HUES64 (cell line): ENCODE results near the gene ERO1A. TPM values are rescaled to one million over a fixed set of nuclear protein-coding genes. Genes with fewer than 3 reads are reported as not detected.
"Not testable (repeated sequence)": the region's sequence is repeated elsewhere in the genome, so short reads cannot be mapped to it uniquely, and the experiment has no call there.

Source experiments
- H3K27ac ChIP-seq: 2 replicates; pipeline ENCODE4 v1.7.0; 2013; ENCODE audit warnings: low read depth, low read length, inconsistent platforms
- H3K27me3 ChIP-seq: 2 replicates; pipeline ENCODE4 v1.6.1; 2013; ENCODE audit warnings: mild to moderate bottlenecking, low read length; ENCODE audit not compliant: insufficient read depth
- H3K36me3 ChIP-seq: 2 replicates; pipeline ENCODE4 v1.6.1; 2013; ENCODE audit warnings: mild to moderate bottlenecking, low read length; ENCODE audit not compliant: insufficient read depth
- H3K4me1 ChIP-seq: 2 replicates; pipeline ENCODE4 v1.6.1; 2013; ENCODE audit warnings: mild to moderate bottlenecking, low read length, moderate library complexity; ENCODE audit not compliant: insufficient read depth
- H3K4me3 ChIP-seq: 2 replicates; pipeline ENCODE4 v1.5.1; 2013; ENCODE audit warnings: mild to moderate bottlenecking, low read length, moderate library complexity
- H3K9ac ChIP-seq: 2 replicates; pipeline ENCODE4 v1.6.1; 2013; ENCODE audit warnings: mild to moderate bottlenecking, low read depth, low read length
- H3K9me3 ChIP-seq: 2 replicates; pipeline ENCODE4 v1.6.1; 2013; ENCODE audit warnings: low read depth, low read length; ENCODE audit not compliant: insufficient read depth
- WGBS: fragments of 150-250, 120-280 bp; methylation state at CpG from one replicate; pipeline ENCODE4 v1.1.7; 2013; ENCODE audit warnings: missing lambda C conversion rate; 5-methylcytosine and 5-hydroxymethylcytosine counted together
- polyA plus RNA-seq, 2 experiments: library from polyadenylated mRNA; stranded (reverse); fragments of 50-300 nt; gene quantifications; one replicate each; pipeline ENCODE4 v1.2.3, GENCODE V29; 2013

The ERO1A gene
- 13.3 TPM for polyA plus RNA-seq (2013, experiment 1 of 2)
- polyA plus RNA-seq (2013, experiment 2 of 2): 16.0 TPM

DNA sequence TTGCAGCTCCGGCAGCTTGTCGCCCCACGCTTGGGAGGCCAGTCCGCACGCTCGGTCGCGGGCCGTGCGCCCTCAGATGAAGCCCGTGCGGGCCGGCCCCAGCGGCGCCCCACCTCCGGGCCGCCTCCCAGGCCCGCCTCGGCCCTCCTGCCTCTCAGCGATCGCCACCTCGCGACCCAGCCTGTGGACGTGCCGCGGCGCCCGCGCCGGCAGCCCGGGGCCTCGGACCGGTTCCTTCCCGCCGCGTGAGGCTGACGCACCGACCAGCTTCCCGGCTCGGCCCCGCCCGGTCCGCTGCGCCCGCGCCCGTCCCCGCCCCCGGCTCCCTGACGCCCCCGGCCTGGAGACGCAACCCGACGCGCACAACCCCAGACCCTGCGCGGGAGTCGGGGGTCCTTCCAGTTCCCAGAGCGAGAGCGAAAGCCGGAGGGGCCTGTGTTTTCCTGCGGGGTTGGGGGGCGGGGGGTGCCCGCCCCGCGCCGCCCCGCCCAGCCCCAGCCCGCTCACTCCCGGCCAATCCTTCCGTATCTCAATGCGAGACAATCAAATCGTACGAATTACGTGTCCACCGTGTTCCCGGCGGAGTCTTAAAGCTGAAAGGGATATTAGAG, at the start of gene ERO1A:
Gene ERO1A, minus strand, starts transcription at position 78 of the 611 bp plus-strand sequence. Its CDS starts 77 bp downstream, at position 1.
- H3K27me3 ChIP-seq: peaks cover 11% of the 10 kb centered on the region; the same call in 1 of the 2 replicates

DNA sequence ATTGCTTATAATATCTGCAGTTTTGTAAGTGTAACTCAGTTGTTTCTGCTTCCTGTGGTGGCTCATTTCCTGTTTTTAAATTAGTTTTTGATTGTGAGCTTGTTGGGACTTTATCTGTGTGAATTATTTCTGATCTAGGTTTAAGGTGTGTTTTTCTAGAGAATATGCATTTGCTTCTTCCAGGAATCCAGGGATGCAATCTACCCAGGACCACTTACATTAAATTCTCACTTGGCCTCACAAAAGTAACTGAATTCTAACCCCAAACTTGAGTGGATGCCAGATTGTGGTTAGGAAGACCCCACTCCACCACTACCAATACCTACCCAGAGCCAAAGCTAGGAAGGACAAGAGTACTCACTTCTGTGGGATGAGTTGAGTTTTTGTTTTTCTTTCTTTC, 46.5 kb upstream of the ERO1A start:
- Histone ChIP-seq H3K9me3 (no peaks in the 10 kb centered on the region), H3K27ac (no peak overlapping the region), H3K36me3 (peaks cover 30% of the 10 kb centered on the region), H3K27me3 (no peaks in the 10 kb centered on the region), H3K9ac (no peak overlapping the region), H3K4me3 (no peak overlapping the region), H3K4me1 (peaks cover 10% of the 10 kb centered on the region; the same call in 1 of the 2 replicates)

More for the DNA sequence above, at the start of gene ERO1A:
- Histone ChIP-seq H3K4me3 (peak within 1 kb of the TSS; percentile 75), H3K9me3 (no peaks in the 10 kb centered on the region), H3K4me1 (peaks cover 22% of the 10 kb centered on the region), H3K27ac (peak within 1 kb of the TSS; percentile 32; the same call in 1 of the 2 replicates), H3K36me3 (no peaks in the 10 kb centered on the region), H3K9ac (peak within 1 kb of the TSS; percentile 73)
- under 1% methylated on average over 78 of the region's 78 CpGs for WGBS

GRCh38 chr14:52740751-52741150, 45.4 kb upstream of the ERO1A start:
- Histone ChIP-seq H3K36me3 (peaks cover 18% of the 10 kb centered on the region), H3K4me3 (no peak overlapping the region), H3K27me3 (no peaks in the 10 kb centered on the region), H3K9ac (no peak overlapping the region), H3K27ac (no peak overlapping the region), H3K9me3 (no peaks in the 10 kb centered on the region), H3K4me1 (peaks cover 18% of the 10 kb centered on the region)
- WGBS: no CpG with 5 or more reads among the region's 1 CpG

- Histone ChIP-seq H3K9me3 (no peaks in the 10 kb centered on the region), H3K9ac (no peak overlapping the region), H3K4me3 (no peak overlapping the region), H3K27me3 (no peaks in the 10 kb centered on the region), H3K27ac (no peak overlapping the region), H3K4me1 (peaks cover 34% of the 10 kb centered on the region), H3K36me3 (peaks cover 19% of the 10 kb centered on the region)
Observed at GRCh38 chr14:52738409-52738808, 43.1 kb upstream of the ERO1A start.

DNA sequence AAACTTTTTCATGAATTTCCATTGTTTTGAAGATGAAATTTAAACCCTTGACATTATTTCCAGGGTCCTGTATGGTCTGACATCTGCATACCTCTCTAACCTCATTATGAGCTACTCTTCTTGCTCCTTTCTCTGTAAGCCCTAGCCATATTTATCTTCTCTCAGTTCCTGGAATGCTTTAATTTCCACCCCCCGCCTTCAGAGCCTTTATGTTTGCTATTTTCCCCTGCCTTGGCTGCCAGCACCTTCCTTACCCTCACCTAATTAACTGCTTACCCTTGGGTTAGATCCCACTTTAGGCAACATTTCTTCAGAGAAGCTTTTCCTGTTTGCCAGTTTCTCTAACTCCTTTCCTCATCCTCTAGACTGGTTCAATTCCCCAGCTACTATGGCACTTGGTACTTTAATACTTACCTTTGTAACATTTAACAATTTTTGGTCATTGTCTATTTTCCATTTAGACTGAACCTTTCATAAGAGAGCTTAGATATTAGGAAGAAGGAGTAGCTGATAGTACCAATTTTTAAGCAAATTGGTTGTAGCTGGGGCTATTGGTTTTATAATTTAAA, 40.6 kb upstream of the ERO1A start:
- H3K9ac ChIP-seq: no peak overlapping the region
- 45% methylated on average over 1 of the region's 1 CpG for WGBS
- H3K27ac ChIP-seq: no peak overlapping the region
- H3K9me3 ChIP-seq: no peaks in the 10 kb centered on the region
- peak overlapping the region; percentile 1; the same call in 1 of the 2 replicates for H3K4me3 ChIP-seq
- peaks cover 30% of the 10 kb centered on the region for H3K4me1 ChIP-seq
- peaks cover 26% of the 10 kb centered on the region for H3K36me3 ChIP-seq
- H3K27me3 ChIP-seq: no peaks in the 10 kb centered on the region

DNA sequence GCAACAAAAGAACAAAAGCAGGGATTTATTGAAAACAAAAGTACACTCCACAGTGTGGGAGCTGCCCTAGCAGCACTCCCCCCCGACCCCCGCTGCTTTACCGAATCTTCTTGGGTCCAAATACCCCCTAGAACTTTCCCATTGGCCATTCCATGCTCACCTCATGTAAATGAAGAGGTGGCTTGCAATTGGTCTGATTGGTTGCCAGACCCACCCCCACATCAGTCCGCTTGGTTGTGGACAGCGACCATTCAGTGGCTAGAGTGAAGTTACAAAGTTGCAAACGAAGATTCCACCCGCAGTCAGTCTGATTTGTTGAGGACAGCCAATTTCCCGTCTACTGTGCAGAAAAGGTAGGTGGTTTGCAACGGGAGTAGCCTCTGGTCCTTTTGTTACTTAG, 38.5 kb upstream of the ERO1A start:
- Histone ChIP-seq H3K27me3 (no peaks in the 10 kb centered on the region), H3K9me3 (no peaks in the 10 kb centered on the region), H3K4me3 (peak overlapping the region; percentile 6; the same call in 1 of the 2 replicates), H3K36me3 (peaks cover 23% of the 10 kb centered on the region), H3K4me1 (peaks cover 37% of the 10 kb centered on the region), H3K27ac (no peak overlapping the region; the same call in 1 of the 2 replicates), H3K9ac (no peak overlapping the region)
- WGBS: 94% methylated on average over 9 of the region's 9 CpGs

DNA sequence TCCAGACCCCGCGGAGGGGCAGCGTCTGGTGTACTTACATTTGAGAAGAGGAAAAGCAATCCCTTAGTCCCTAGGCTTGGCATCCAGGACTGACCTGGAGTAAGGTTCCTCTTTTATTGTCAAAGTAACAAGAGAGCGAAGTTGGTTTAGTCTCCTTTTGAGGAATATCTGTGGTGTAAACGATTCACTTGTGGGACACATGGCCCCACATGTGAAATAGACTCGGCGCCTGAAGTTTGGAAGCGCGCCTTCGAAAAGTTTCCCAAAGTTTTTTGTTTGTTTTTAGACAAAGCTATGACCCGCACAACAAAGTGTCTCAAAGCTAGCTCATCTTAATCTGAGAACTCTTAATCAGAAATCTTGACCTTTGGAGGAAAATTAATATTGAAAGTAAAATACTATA, 35.4 kb upstream of the ERO1A start:
- H3K9ac ChIP-seq: peak overlapping the region; percentile 85
- peaks cover 45% of the 10 kb centered on the region for H3K36me3 ChIP-seq
- no peaks in the 10 kb centered on the region for H3K9me3 ChIP-seq
- H3K27ac ChIP-seq: peak overlapping the region; percentile 79
- no peaks in the 10 kb centered on the region for H3K27me3 ChIP-seq
- WGBS: 2% methylated on average over 11 of the region's 11 CpGs
- H3K4me1 ChIP-seq: peaks cover 28% of the 10 kb centered on the region
- peak overlapping the region; percentile 95 for H3K4me3 ChIP-seq

- H3K4me1 ChIP-seq: peaks cover 22% of the 10 kb centered on the region
- no peaks in the 10 kb centered on the region for H3K9me3 ChIP-seq
- H3K9ac ChIP-seq: peak within 1 kb of the TSS; percentile 85
- no peaks in the 10 kb centered on the region for H3K27me3 ChIP-seq
- peaks cover 51% of the 10 kb centered on the region for H3K36me3 ChIP-seq
- H3K4me3 ChIP-seq: peak within 1 kb of the TSS; percentile 95
- H3K27ac ChIP-seq: peak within 1 kb of the TSS; percentile 79
- under 1% methylated on average over 72 of the region's 72 CpGs for WGBS
Observed at GRCh38 chr14:52729925-52730708, 34.8 kb upstream of the ERO1A start, which contains the start of gene STYX. Gene STYX, plus strand, starts transcription at chr14:52730166. Its CDS starts 309 bp downstream, at chr14:52730475.

DNA sequence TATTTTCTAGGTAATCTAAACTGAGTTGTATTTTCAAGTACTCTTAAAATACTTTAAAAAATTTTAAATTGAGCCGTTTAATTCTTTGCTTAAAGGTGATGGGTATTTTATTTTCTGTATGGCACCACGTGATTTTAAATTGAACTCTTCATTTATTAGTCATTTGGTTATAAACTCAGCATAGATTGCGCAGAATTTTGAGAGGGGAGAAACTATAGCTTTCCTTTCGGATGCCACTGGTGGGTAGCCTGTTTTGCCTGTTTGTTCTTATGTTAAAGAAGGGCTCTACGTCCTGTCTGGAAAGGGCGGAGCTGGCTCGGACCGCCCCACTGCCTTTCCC, 34.2 kb upstream of the ERO1A start:
- Histone ChIP-seq H3K9me3 (no peaks in the 10 kb centered on the region), H3K36me3 (peaks cover 57% of the 10 kb centered on the region), H3K4me1 (peaks cover 21% of the 10 kb centered on the region), H3K27me3 (no peaks in the 10 kb centered on the region), H3K4me3 (peak overlapping the region; percentile 48), H3K9ac (no peak overlapping the region), H3K27ac (peak overlapping the region; percentile 66; the same call in 1 of the 2 replicates)
- WGBS: 4% methylated on average over 7 of the region's 8 CpGs

GRCh38 chr14:52729035-52729434, 33.7 kb upstream of the ERO1A start:
- H3K27me3 ChIP-seq, H3K9ac ChIP-seq, H3K9me3 ChIP-seq: not testable (repeated sequence)
- peaks cover 19% of the 10 kb centered on the region for H3K4me1 ChIP-seq
- H3K27ac ChIP-seq: peak overlapping the region; percentile 66; the same call in 1 of the 2 replicates
- H3K4me3 ChIP-seq: peak overlapping the region; percentile 48
- peaks cover 57% of the 10 kb centered on the region for H3K36me3 ChIP-seq
- WGBS: 90% methylated on average over 15 of the region's 15 CpGs

- 98% methylated on average over 2 of the region's 2 CpGs for WGBS
- H3K9ac ChIP-seq, H3K4me3 ChIP-seq, H3K27me3 ChIP-seq, H3K4me1 ChIP-seq, H3K27ac ChIP-seq, H3K9me3 ChIP-seq: not testable (repeated sequence)
- H3K36me3 ChIP-seq: peaks cover 60% of the 10 kb centered on the region
Observed at GRCh38 chr14:52727509-52727908, 32.2 kb upstream of the ERO1A start.
